Caki2 (cell line): ENCODE data around the gene TCL1A. TPM values are rescaled to one million over a fixed set of nuclear protein-coding genes. Genes with fewer than 3 reads are reported as not detected.
A peak's percentile ranks its signal among the peaks of the same experiment; 100 is the strongest.
"Not testable (repeated sequence)": the region's sequence is repeated elsewhere in the genome, so short reads cannot be mapped to it uniquely, and the experiment has no call there.

Experiments used
- DNase-seq: peaks from one replicate; pipeline ENCODE4 v3.0.0-alpha.2; 2015; ENCODE audit warnings: low read depth
- in situ Hi-C: cut with HindIII; loops from 2 replicates; pipeline ENCODE4 v1.10.0; 2016; ENCODE audit warnings: low sequenced_read_pairs, low pct_unique_long_range_greater_than_20kb, mixed read lengths
- total RNA-seq: library from RNA; depleted of rRNA; stranded (reverse); fragments of >200 nt; shearing (Covaris generic); gene quantifications from 2 replicates; pipeline ENCODE4 v1.2.3, GENCODE V29; 2014; ENCODE audit warnings: low replicate concordance; rRNA removed

The TCL1A gene
- total RNA-seq, result not detected in 2 replicates

GRCh38 chr14:95713596-95714371, at the start of gene TCL1A:
Gene TCL1A (minus strand): TSS chr14:95714125. CDS start chr14:95714066, 59 bp downstream.
- in situ Hi-C loops, result no loop called here
- DNase-seq, result no peak

- in situ Hi-C loops, result not testable (repeated sequence)
Measured at GRCh38 chr14:95763032-95763431, 49.1 kb upstream of the TCL1A start.

GRCh38 chr14:95761436-95761835, 47.5 kb upstream of the TCL1A start:
- no peak for DNase-seq

More at GRCh38 chr14:95763032-95763431, 49.1 kb upstream of the TCL1A start:
- not testable (repeated sequence) for DNase-seq

GRCh38 chr14:95760596-95760995, 46.7 kb upstream of the TCL1A start:
- in situ Hi-C loops, result no loop called here

More at GRCh38 chr14:95761436-95761835, 47.5 kb upstream of the TCL1A start:
- in situ Hi-C loops, result no loop called here

GRCh38 chr14:95759941-95760340, 46.0 kb upstream of the TCL1A start:
- in situ Hi-C loops, result no loop called here
- no peak for DNase-seq

More at GRCh38 chr14:95760596-95760995, 46.7 kb upstream of the TCL1A start:
- DNase-seq, result no peak

GRCh38 chr14:95758331-95758730, 44.4 kb upstream of the TCL1A start:
- no peak for DNase-seq
- in situ Hi-C loops, result no loop called here

GRCh38 chr14:95756751-95757150, 42.8 kb upstream of the TCL1A start:
- in situ Hi-C loops, result no loop called here
- DNase-seq, result no peak

- DNase-seq, result no peak
- in situ Hi-C loops, result no loop called here
Measured at GRCh38 chr14:95756127-95756526, 42.2 kb upstream of the TCL1A start.

GRCh38 chr14:95741781-95742180, 27.9 kb upstream of the TCL1A start:
- in situ Hi-C loops, result no loop called here
- DNase-seq, result no peak

- DNase-seq, result peak; percentile 19
- in situ Hi-C loops, result no loop called here
Measured at GRCh38 chr14:95741038-95741490, 27.1 kb upstream of the TCL1A start.

GRCh38 chr14:95739356-95739755, 25.4 kb upstream of the TCL1A start:
- in situ Hi-C loops, result no loop called here

GRCh38 chr14:95733212-95733611, 19.3 kb upstream of the TCL1A start:
- no peak for DNase-seq
- in situ Hi-C loops, result no loop called here

More at GRCh38 chr14:95739356-95739755, 25.4 kb upstream of the TCL1A start:
- no peak for DNase-seq

GRCh38 chr14:95730126-95730525, 16.2 kb upstream of the TCL1A start:
- no peak for DNase-seq

GRCh38 chr14:95729402-95730028, 15.6 kb upstream of the TCL1A start:
- in situ Hi-C loops, result not testable (repeated sequence)

More at GRCh38 chr14:95730126-95730525, 16.2 kb upstream of the TCL1A start:
- in situ Hi-C loops, result no loop called here

GRCh38 chr14:95727056-95727700, 13.3 kb upstream of the TCL1A start:
- DNase-seq, result no peak
- in situ Hi-C loops, result no loop called here

More at GRCh38 chr14:95729402-95730028, 15.6 kb upstream of the TCL1A start:
- DNase-seq, result not testable (repeated sequence)

- in situ Hi-C loops, result no loop called here
- no peak for DNase-seq
Measured at GRCh38 chr14:95725685-95726336, 11.9 kb upstream of the TCL1A start.

GRCh38 chr14:95722525-95723190, 8.7 kb upstream of the TCL1A start:
- DNase-seq, result peak; percentile 48

GRCh38 chr14:95712398-95712797, 1.5 kb downstream of the TCL1A start:
- DNase-seq, result no peak
- in situ Hi-C loops, result no loop called here

More at GRCh38 chr14:95722525-95723190, 8.7 kb upstream of the TCL1A start:
- in situ Hi-C loops, result no loop called here
